ENCODE measurements around the gene NFAT5.

GRCh38 chr16:69532641-69533455, 32.9 kb upstream of the NFAT5 start:
- TF ChIP-seq CTCF (conservative IDR thresholded peaks at IDR 0.05; ENCODE audit: low read depth, low read length) (no peak), EZH2 (IDR thresholded peaks at IDR 0.05; ENCODE audit: borderline replicate concordance, low read depth, low read length, poor library complexity, severe bottlenecking) (no peak)

Data from A673 (cell line).